Suprapubic skin (tissue), 4 donors: ENCODE data around the gene ESD. TPM values are rescaled to one million over a fixed set of nuclear protein-coding genes. Genes with fewer than 3 reads are reported as not detected.
"Not testable (repeated sequence)": the region's sequence is repeated elsewhere in the genome, so short reads cannot be mapped to it uniquely, and the experiment has no call there.

ENCODE experiments used
- DNase-seq, 2 donors: peaks; one replicate each; pipeline ENCODE4 v3.0.0-alpha.2; 2019; ENCODE audit warnings: low spot score in 2 of 2
- H3K27ac ChIP-seq: fragments of 200-600 bp; sonication (generic); one replicate; pipeline ENCODE4 v1.5.1; 2019
- H3K27me3 ChIP-seq: fragments of 200-600 bp; sonication (generic); one replicate; pipeline ENCODE4 v1.5.1; 2019
- H3K36me3 ChIP-seq: fragments of 200-600 bp; sonication (generic); one replicate; pipeline ENCODE4 v1.5.1; 2019
- H3K4me1 ChIP-seq: fragments of 200-600 bp; sonication (generic); one replicate; pipeline ENCODE4 v1.5.1; 2019
- H3K4me3 ChIP-seq: fragments of 200-600 bp; sonication (generic); one replicate; pipeline ENCODE4 v1.5.1; 2019; ENCODE audit warnings: mild to moderate bottlenecking
- H3K9me3 ChIP-seq: fragments of 200-600 bp; sonication (generic); one replicate; pipeline ENCODE4 v1.5.1; 2019
- CTCF ChIP-seq, 2 donors: fragments of 200-600 bp in 1 of 2; fragments of 450-650 bp in 1 of 2; sonication (generic) in 1 of 2; IDR thresholded peaks; one replicate each; pipeline ENCODE4 v1.5.1; 2016 to 2019; ENCODE audit warnings: antibody characterized with exemption in 2 of 2, mild to moderate bottlenecking in 1 of 2, moderate library complexity in 1 of 2
- EP300 ChIP-seq: sonication (generic); formaldehyde crosslinking; IDR thresholded peaks from one replicate; pipeline ENCODE4 v1.6.1; 2017; ENCODE audit warnings: antibody characterized with exemption
- POLR2A ChIP-seq, 2 donors: fragments of 450-650 bp; IDR thresholded peaks; one replicate each; pipeline ENCODE4 v1.6.1; 2017; ENCODE audit warnings: antibody characterized with exemption in 2 of 2, mild to moderate bottlenecking in 2 of 2, moderate library complexity in 2 of 2
- POLR2AphosphoS5 ChIP-seq, 3 donors: sonication (generic); formaldehyde crosslinking; IDR thresholded peaks; one replicate each; pipeline ENCODE4 v1.6.1; 2017; ENCODE audit warnings: antibody characterized with exemption in 3 of 3
- WGBS: methylation state at CpG from one replicate; pipeline ENCODE4 v1.1.5; 2018; 5-methylcytosine and 5-hydroxymethylcytosine counted together
- total RNA-seq, 4 donors: library from RNA; depleted of rRNA; stranded (reverse); fragments of >200 nt; gene quantifications; one replicate each; pipeline ENCODE4 v1.1.0, GENCODE V29; 2016

Gene ESD
- total RNA-seq, 4 donors from 2014 or later = 77.7 to 83.0 (median 82.2) TPM

GRCh38 chr13:46778095-46778494 lies 18.9 kb downstream of the ESD start:
- TF ChIP-seq POLR2AphosphoS5 (IDR thresholded peaks at IDR 0.05) (no peak), EP300 (no peak), POLR2A (IDR thresholded peaks at IDR 0.05) (no peak), CTCF (IDR thresholded peaks at IDR 0.05) (no peak)
- peaks cover 70% of the 10 kb centered on the region for H3K36me3 ChIP-seq
- no peaks in the 10 kb centered on the region for H3K4me1 ChIP-seq
- H3K27me3 ChIP-seq = no peaks in the 10 kb centered on the region
- no peak overlapping the region for H3K4me3 ChIP-seq
- no peak overlapping the region for H3K27ac ChIP-seq
- WGBS = 82% methylated on average over 3 of the region's 3 CpGs
- no peak for DNase-seq
- H3K9me3 ChIP-seq = no peaks in the 10 kb centered on the region

DNA sequence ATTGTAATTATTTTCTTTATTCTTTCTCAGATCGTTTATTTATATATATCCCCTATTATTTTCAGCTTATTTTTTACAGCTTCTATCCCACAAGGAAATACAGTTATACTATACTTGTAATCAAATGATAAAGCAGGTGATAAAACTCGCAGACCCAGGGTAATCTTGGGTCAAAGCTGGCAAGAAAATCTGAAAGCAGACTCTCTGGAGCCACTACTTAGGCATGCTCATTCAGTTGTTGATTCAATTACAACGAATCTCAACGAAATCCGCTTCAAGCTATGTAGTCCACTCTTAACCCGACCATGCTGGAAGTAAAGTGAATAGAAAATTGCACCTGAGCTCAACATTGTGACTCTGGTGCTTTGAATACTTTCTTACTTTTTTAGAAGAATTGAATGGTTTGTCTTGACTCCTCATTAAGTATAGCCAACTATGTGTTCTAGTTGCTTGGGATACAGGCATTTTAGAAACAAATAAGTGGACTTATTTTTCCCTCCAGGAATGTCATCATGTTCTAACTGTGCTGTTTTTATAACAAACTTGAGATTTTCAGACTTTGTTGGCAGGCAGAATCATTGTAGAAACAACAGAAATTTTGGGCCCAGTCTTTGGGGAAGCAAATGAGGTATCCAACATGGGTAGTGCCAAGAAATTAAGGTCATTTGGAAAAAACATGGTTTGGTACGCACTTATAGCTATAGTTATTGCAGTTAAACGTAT lies 21.4 kb downstream of the ESD start:
- Histone ChIP-seq H3K27me3 (no peaks in the 10 kb centered on the region), H3K9me3 (no peaks in the 10 kb centered on the region), H3K4me1 (no peaks in the 10 kb centered on the region), H3K4me3 (no peak overlapping the region), H3K27ac (no peak overlapping the region), H3K36me3 (peaks cover 80% of the 10 kb centered on the region)
- TF ChIP-seq EP300 = no peak
- WGBS = 79% methylated on average over 8 of the region's 8 CpGs
- no peak for DNase-seq

- no peak for TF ChIP-seq POLR2A (IDR thresholded peaks at IDR 0.05)
- TF ChIP-seq POLR2AphosphoS5 (IDR thresholded peaks at IDR 0.05) = no peak
- no peak for TF ChIP-seq CTCF (IDR thresholded peaks at IDR 0.05)
- TF ChIP-seq EP300 = no peak
- Histone ChIP-seq H3K9me3 (no peaks in the 10 kb centered on the region), H3K4me3 (no peak overlapping the region), H3K4me1 (no peaks in the 10 kb centered on the region), H3K27me3 (no peaks in the 10 kb centered on the region), H3K36me3 (peaks cover 70% of the 10 kb centered on the region), H3K27ac (no peak overlapping the region)
- 78% methylated on average over 2 of the region's 2 CpGs for WGBS
- no peak for DNase-seq
Measured at GRCh38 chr13:46773541-46773940, 23.4 kb downstream of the ESD start.

DNA sequence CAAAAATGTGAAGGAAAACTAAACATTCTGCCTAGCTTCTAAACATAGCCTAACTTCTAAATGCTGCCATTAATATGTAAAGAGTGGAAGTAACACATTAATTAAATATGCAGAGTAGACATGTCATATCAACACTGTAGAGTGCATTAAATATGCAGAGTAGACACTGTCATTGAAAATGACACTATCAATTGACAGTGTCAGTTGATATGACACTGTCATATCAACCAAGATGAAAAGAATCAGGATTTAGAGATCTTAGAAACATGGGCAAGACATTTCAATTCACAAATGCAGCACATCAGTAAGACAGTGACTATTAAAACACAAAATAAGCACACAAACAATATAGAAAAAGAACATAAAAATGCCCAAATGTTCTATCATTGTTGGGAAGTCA lies 25.3 kb downstream of the ESD start:
- no peak for DNase-seq
- H3K4me1 ChIP-seq = no peaks in the 10 kb centered on the region
- H3K4me3 ChIP-seq = no peak overlapping the region
- TF ChIP-seq CTCF (IDR thresholded peaks at IDR 0.05) (no peak), EP300 (no peak), POLR2A (IDR thresholded peaks at IDR 0.05) (no peak), POLR2AphosphoS5 (IDR thresholded peaks at IDR 0.05) (no peak)
- peaks cover 54% of the 10 kb centered on the region for H3K36me3 ChIP-seq
- H3K27ac ChIP-seq = no peak overlapping the region
- H3K27me3 ChIP-seq = no peaks in the 10 kb centered on the region
- no peaks in the 10 kb centered on the region for H3K9me3 ChIP-seq

GRCh38 chr13:46769925-46770324 lies 27.0 kb downstream of the ESD start:
- not testable (repeated sequence) for H3K4me3 ChIP-seq
- H3K36me3 ChIP-seq = peaks cover 39% of the 10 kb centered on the region
- 97% methylated on average over 4 of the region's 4 CpGs for WGBS

DNA sequence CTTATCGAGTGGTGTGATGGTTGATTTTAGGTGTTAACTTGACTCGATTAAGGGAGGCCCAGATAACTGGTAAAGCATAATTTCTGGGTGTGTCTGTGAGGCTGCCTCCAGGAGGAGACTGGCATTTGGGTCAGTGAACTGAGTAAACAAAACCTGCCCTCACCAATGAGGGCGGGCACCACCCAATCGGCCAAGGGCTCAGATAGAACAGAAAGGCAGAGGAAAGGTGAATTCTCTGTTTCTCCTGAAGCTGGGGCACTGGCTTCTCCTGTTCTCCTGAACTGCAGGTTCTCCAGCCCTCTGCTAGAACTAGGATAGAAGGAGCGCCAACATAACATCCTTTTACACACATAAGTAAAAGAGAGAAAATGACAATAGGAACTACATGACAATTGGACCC lies 35.1 kb downstream of the ESD start:
- no peaks in the 10 kb centered on the region for H3K9me3 ChIP-seq
- 81% methylated on average over 5 of the region's 5 CpGs for WGBS
- peaks cover 14% of the 10 kb centered on the region for H3K4me1 ChIP-seq
- no peak overlapping the region for H3K4me3 ChIP-seq
- no peaks in the 10 kb centered on the region for H3K36me3 ChIP-seq
- no peak for TF ChIP-seq POLR2AphosphoS5 (IDR thresholded peaks at IDR 0.05)
- no peak for TF ChIP-seq CTCF (IDR thresholded peaks at IDR 0.05)
- TF ChIP-seq POLR2A (IDR thresholded peaks at IDR 0.05) = no peak
- TF ChIP-seq EP300 = no peak
- no peaks in the 10 kb centered on the region for H3K27me3 ChIP-seq
- no peak for DNase-seq
- H3K27ac ChIP-seq = no peak overlapping the region

More at GRCh38 chr13:46769925-46770324, 27.0 kb downstream of the ESD start:
- not testable (repeated sequence) for H3K4me1 ChIP-seq, H3K9me3 ChIP-seq, DNase-seq, H3K27ac ChIP-seq, H3K27me3 ChIP-seq
